ENCODE measurements around the gene DNAJA3. TPM values are rescaled to one million over a fixed set of nuclear protein-coding genes. Genes with fewer than 3 reads are reported as not detected.
A peak's percentile ranks its signal among the peaks of the same experiment; 100 is the strongest.

Gene DNAJA3
- total RNA-seq, 1 donor from 2014 or later, result 36.1 TPM

DNA sequence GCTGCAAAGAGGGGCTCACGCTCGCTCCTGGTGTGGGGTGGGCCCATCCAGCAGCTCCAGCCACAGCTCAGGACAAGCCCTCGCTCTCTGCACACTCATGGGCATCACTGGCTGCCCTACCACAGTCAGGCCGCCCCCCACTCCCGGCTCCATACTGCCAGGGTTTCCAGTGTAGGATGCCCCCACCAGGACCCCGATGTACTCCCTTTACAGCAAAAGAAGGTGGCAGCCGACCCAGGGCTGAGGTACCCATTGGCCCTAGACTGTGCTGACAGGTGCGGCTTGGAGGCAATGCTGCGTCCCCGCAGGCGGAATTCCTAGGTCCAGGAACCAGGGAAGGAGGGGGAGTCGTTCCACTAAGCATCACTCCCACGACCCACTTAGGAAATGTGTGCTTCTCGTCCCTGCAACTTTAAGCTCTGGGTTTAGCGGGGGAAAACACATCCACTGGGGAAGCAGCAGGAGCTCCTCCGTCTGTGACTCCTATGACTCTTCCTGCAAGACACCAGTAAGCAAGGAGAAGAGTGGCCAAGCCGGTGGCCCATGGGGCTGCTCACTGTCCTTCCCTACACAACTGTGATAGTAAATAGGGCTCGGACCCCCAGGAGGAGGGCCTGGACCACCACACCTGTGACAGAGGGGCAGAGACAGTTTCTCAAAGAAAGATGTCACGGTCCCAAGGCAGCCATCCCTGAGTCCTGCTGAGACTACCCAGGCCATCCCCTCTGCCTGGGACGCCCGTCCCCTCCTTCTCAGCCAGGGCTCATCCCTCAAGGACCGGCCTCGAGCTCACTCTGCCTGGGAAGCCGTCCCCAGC is 22.3 kb upstream of the DNAJA3 start:
- DNase-seq (no peak), ATAC-seq (no peak)
- no peaks in the 10 kb centered on the region for H3K27me3 ChIP-seq
- H3K4me3 ChIP-seq, result no peak overlapping the region
- no peak overlapping the region for H3K27ac ChIP-seq
- peaks cover 6% of the 10 kb centered on the region for H3K4me1 ChIP-seq
- H3K9me3 ChIP-seq, result no peaks in the 10 kb centered on the region
- intact Hi-C loops (cut with DNase I), result loop anchor here (5.0 kb wide), 1 partner anchor 46 kb away; no protein-coding TSS in a partner anchor
- H3K36me3 ChIP-seq, result peaks cover 47% of the 10 kb centered on the region
- TF ChIP-seq, protein P1, sequence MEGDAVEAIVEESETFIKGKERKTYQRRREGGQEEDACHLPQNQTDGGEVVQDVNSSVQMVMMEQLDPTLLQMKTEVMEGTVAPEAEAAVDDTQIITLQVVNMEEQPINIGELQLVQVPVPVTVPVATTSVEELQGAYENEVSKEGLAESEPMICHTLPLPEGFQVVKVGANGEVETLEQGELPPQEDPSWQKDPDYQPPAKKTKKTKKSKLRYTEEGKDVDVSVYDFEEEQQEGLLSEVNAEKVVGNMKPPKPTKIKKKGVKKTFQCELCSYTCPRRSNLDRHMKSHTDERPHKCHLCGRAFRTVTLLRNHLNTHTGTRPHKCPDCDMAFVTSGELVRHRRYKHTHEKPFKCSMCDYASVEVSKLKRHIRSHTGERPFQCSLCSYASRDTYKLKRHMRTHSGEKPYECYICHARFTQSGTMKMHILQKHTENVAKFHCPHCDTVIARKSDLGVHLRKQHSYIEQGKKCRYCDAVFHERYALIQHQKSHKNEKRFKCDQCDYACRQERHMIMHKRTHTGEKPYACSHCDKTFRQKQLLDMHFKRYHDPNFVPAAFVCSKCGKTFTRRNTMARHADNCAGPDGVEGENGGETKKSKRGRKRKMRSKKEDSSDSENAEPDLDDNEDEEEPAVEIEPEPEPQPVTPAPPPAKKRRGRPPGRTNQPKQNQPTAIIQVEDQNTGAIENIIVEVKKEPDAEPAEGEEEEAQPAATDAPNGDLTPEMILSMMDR (IDR thresholded peaks at IDR 0.05), result no peak

DNA sequence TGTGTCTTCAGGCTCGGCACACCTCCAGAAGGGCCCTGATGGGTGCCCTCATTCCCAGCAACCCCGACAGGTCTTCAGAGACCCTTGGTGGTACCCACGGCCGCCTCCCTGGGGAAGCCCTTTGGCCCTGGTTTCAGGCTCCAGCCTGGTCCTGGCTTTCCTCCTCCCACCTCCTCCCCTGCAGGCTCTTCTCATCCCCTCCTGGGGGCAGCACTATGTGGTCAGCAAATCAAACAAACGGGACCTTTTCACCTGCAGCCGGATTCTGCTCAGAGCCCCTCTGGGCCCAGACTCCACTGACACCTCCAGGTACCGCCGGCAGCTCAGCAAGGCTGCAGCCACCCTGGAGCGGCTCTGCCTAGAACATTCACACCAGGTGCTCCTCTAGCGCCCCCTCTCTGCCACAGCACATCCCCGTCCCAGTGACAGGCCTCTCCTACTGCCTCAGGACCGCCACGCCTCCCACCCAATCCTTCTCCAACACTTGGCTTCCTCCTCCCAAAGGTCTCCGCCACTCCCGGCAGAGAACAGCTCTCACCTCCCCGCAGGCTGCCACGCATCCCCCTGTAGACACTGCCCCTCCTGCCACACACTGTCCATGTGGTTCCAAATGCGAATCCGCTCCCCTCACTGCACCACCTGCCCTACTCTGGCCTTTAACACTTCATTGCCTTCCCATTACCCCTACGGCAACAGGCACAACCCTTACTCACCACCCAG is 21.3 kb upstream of the DNAJA3 start:
- H3K36me3 ChIP-seq, result peaks cover 51% of the 10 kb centered on the region
- H3K27me3 ChIP-seq, result no peaks in the 10 kb centered on the region
- intact Hi-C loops (cut with DNase I), result loop anchor here (5.0 kb wide), 1 partner anchor 47 kb away; no protein-coding TSS in a partner anchor
- TF ChIP-seq, protein P1 (IDR thresholded peaks at IDR 0.05), result peak; percentile 38
- H3K4me3 ChIP-seq, result no peak overlapping the region
- H3K4me1 ChIP-seq, result peaks cover 12% of the 10 kb centered on the region
- H3K9me3 ChIP-seq, result no peaks in the 10 kb centered on the region
- DNase-seq, result peak; percentile 69
- H3K27ac ChIP-seq, result no peak overlapping the region
- ATAC-seq, result peak; percentile 17

DNA sequence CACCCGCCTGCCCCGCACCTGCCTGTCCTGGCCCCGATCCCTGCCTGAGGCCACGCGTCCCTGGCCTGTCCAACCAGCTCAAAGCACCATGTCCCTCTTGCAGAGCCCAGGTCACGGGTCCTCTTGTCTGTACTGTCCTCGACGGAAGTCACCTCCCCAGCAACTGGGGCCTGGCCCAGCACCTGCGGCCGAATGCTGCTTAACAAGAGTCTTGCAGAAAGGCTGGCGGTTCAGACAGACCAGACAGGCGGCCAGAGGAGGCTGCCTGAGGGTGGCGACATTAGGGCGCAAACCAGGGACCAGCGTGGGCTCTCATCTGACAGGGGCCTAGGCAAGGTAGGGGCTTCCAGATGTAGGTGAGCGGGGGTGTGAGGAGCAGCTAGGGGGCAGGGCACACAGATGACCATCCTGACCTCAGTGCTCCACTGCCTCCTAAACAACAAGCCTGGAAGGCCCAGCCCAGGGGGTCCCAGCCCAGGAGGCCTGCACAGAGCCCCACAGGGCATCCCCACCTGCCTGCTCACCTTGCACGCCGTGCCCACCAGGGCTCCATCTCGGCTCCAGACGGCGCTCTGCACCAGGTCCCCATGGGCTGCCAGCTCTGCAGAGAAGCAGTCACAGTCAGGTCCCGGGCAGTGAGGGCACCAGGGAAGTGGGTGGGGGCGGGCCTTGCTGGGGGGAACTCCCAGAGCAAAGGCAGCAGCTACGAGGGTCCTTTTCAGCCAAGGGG is 20.5 kb upstream of the DNAJA3 start:
- Histone ChIP-seq H3K4me1 (peaks cover 14% of the 10 kb centered on the region), H3K36me3 (peaks cover 51% of the 10 kb centered on the region), H3K27me3 (no peaks in the 10 kb centered on the region), H3K4me3 (no peak overlapping the region), H3K27ac (no peak overlapping the region), H3K9me3 (no peaks in the 10 kb centered on the region)
- ATAC-seq (no peak), DNase-seq (no peak)
- TF ChIP-seq, protein P1 (IDR thresholded peaks at IDR 0.05), result no peak
- intact Hi-C loops (cut with DNase I), result loop anchor here (5.0 kb wide), 1 partner anchor 48 kb away; no protein-coding TSS in a partner anchor

DNA sequence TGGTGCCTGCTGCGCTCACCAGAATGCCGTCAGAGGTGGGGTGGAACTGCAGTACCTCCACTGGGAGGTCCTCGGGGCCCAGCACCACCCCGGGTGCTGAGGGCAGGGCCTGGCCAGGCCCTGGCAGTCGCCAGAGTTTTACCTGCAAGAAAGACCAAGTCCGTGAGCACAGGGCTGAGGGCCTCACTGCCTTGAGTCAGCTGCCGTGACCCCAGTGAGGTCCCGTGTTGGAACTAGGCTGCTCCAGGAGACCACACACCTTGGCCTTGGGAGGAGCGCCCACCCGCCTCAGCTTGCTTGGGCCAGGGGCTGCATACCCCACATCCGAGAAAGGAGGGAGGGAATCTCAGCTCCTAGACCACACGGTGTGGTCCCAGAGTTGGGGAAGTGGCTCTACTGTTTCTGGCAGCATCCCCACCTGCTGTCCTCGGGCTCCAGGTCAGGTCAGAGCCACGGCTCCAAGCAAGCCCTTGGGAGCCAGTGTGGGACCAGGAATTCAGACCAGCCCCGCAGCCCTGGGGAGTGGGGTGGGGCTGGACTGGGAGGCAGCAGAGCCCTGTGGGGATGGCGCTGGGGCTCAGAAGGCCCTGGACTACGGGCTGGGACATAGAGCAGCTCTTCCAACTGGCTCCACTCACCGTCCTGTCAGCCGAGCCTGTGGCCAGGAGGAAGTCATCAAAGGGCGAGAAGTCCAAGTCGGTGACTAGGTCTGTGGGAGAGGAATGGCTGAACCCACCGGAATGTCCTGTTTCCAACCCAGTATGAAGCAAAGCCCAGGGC is 17.9 kb upstream of the DNAJA3 start:
- DNase-seq (no peak), ATAC-seq (no peak)
- Histone ChIP-seq H3K4me1 (peaks cover 38% of the 10 kb centered on the region), H3K36me3 (peaks cover 63% of the 10 kb centered on the region), H3K27me3 (no peaks in the 10 kb centered on the region), H3K27ac (no peak overlapping the region), H3K9me3 (no peaks in the 10 kb centered on the region), H3K4me3 (no peak overlapping the region)
- intact Hi-C loops (cut with DNase I), result no loop called here
- TF ChIP-seq, protein P1 (IDR thresholded peaks at IDR 0.05), result no peak

DNA sequence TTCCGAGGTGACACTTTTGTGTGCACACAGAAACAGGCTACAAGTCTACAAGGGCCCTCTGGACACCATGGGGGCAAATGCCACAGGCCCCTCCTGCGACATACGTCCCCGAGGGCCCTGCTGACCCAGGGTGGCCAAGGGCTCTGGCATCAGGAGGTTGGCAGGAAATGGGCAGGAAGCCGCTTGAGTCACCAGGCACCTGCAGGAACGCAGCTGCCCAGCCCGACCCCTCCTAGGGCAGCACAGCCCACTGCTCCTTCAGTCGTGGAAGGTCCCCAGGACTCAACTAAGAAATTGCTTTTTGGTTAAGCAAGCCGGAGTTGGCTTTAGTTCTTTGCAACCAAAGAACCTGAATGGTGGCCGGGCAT is 17.4 kb upstream of the DNAJA3 start:
- Histone ChIP-seq H3K36me3 (peaks cover 59% of the 10 kb centered on the region), H3K4me3 (no peak overlapping the region), H3K27me3 (no peaks in the 10 kb centered on the region), H3K4me1 (peaks cover 38% of the 10 kb centered on the region), H3K27ac (no peak overlapping the region), H3K9me3 (no peaks in the 10 kb centered on the region)
- TF ChIP-seq, protein P1 (IDR thresholded peaks at IDR 0.05), result no peak
- DNase-seq (no peak), ATAC-seq (no peak)
- intact Hi-C loops (cut with DNase I), result no loop called here

All from upper lobe of right lung (tissue), 1 donor.